Right forelimb (tissue), 1 donor: ENCODE data around the gene ACIN1.
A peak's percentile ranks its signal among the peaks of the same experiment; 100 is the strongest.

Experiments used
- DNase-seq: peaks from one replicate; pipeline ENCODE4 v3.0.0-alpha.2; 2018

ACIN1 gene

DNA sequence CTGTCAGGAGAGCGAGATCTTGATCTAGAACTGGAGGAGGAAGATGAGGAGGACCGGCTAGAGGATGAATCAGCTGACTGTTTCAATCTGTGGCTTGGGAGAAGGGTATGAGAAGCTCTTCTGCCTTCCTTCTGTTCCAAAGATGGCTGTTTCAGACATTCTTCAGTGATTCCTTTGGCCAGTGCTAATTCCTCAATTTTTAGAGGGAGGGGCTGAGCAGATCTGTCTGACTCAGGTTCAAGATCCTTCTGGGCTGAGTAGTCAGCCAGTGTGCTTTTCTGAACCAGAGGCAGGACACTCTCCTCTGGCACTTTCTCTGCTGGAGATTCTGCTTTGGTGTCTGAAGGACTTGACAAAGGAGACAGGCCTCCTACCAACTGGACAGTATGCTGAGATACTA, 15.2 kb downstream of the ACIN1 start:
- no peak for DNase-seq

DNA sequence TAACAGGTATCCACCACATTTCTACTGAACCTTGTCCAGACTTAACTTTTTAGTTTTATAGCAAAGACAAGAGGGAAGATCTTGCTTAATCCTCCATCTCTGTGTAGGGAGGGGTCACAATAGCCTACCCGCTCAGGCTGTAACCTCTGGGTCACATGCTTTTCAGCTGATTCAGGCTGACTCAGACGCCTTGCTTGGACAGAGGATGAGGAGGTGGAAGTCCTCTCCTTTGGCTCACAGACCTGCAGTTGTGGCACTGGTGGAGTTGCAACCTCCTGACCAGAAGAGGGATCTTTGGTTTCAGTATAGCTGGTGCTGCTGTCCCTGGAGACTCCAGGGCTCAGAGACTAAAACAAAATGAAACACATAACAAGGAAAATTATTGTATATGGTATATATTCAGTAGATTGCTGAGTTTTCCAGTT, 16.2 kb downstream of the ACIN1 start:
- DNase-seq, result no peak

DNA sequence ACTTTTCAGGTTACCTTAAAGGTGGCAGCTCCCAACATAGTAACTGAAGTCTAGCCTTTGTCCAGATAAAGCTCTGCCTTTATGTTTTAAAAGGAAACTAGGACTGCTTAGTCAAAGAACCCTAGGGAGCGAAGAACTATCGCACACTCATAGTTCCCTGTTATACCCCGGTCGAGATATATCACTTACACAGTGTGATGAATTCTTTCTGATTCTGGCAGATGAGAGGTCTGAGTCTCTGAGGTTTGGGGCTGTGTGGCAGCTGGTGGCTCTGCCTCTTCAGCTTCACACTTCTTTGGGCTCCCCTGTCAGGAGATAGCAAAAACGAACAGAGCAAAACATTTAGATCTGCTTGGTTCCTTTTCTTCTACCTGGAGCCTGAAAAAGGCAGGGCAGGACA, 17.0 kb downstream of the ACIN1 start:
- DNase-seq, result no peak

DNA sequence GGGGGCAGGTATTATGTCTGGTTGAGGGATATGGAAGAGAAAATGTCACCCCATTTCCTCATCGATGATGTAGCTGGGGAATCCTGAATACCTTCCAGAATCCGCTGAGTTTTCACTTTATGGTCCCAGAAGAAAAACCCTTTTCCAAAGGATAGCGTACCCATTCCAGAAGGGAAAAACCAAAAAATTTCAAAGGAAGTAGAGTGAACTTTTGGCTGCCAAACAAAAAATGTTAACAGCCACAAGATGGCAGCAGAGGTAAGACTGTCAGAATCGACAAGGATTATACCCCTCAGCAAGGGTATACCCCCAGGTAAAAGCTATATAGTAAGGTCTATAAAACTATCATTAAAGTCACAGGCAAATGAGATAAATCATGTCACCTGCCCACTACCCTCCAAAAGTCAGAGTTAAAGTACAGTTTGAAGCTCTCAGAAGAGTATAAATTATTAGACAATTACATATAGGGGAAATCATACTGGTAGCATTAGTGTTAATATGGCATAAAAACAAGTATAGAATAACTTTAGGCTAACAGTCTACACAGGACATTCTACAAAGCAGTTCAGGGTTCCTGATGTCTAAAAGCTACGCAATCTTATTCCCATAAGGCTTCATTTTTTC, 18.0 kb downstream of the ACIN1 start:
- DNase-seq, result no peak

- no peak for DNase-seq
These were observed 20.0 kb downstream of the ACIN1 start for GRCh38 chr14:23074906-23075305.

GRCh38 chr14:23071921-23072539, 22.9 kb downstream of the ACIN1 start:
- DNase-seq, result no peak

DNA sequence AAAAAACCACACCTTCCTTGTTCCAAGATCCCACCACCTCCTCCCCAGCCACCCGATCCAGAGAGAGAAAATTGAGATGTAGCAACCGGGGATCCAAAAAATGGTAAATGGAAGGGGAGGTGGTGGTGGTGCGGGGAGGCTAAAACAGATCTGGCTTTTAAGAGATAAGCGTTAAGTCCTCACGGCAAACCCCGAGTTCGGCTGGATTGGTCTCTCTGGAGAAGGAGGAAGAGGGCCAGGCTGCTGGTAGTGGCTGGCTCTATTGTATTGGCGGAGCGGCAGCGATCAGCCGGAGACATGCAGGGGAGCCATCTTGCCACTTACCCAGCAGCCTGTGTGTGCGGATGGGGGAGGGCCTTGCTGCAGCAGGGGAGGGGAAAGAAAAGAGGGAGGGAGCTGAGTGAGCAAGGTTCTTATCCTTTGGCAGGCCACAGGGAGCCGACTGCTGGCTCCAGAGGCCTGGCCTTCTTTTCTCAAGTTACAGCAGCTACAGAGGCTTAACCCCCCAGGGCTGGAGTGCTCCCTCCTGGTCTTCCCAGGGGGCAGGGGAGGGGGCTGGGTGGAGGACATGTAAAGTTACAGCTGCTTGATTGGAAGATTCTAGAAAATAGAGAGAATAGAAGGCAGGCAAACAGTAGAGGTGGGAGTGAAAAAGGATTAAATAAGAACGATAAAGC, 23.6 kb downstream of the ACIN1 start:
- peak; percentile 89 for DNase-seq

DNA sequence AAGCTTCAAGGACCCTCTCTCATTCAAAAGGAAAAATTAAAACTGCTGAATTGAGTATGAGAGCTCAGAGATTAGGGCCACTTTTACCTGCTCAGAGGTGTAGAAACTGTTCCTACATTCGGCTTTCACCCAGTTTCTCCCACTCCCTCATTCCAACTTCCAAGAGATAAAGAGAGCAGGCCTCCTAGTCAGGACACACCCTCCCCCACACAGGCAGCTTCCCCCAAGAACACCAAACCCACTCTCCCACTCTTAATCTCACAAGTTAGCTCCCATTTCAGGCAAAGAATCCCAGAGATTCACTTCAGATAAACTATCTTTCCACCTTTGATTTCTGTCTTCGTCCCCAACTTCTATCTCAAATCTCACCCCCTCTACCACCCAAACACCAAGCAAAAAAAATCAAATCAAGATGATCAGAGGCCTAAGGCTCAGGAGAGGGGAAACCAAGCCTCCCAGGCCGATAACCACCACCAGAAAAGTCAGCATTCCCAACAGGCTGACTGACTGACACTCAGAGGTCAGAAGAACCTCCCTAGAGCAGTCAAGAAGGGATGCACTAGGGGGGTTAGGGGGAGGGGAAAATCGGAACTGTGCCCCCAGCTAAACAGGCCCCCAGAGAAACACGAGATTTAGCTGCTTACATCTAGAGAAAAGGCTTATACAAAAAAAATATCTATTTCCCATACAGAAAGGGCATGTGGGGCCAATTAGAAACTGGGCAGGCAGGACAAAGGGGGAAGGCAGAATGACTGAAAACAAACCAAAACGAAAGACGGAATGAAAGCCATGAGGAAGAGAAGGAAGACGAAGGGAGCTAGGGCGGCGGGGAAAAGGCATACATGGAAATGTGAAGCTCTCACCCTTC, 24.4 kb downstream of the ACIN1 start:
- no peak for DNase-seq

DNA sequence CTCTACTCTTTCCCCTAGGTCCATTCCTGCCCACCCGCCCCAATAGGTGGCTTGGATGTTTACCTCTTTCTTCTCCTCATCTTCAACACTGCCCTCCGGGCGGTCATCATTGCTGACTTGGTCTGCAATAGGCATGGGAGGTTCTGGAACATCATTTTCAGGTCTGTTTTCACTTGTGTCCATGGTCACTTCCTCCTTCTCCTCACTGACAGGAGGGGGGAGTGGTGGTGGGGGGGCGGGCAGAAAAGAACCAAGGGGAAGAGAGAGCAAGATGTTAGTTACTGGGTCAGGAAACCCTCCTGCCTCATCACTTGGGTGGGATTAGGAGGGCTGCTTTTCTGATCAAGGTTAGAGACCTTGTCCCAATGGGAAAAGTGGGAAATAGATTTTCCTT, 25.5 kb downstream of the ACIN1 start:
- no peak for DNase-seq

DNA sequence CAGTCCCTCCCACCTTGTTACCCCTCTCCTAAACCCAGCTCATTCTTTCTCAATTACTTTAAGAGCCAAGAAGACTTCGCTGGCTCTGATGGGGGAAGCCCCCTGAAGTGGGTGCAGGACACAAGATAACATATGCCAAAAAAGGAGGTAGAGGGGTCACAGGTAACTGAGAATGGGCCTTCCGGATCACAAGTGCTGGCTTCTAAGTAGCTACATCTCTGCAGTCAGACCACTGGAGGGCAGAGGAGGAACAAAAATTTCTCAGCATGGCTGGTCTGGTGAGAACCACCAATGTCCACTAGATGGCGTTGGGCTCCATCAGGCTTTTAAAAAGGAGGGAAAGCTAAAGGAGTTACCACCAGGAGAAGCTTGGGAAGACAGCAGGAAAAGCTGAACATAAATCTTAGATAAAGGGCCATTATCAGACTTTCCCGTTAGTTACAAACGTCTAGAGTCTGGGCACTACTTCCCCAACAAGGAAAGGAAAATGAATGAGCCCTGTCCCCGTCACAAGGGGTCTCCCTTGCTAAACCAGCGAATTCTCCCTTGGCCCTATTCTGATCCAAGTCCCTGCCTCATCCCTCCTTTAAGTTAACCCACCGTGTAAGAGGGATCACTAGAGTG, 26.0 kb downstream of the ACIN1 start:
- peak; percentile 87 for DNase-seq

DNA sequence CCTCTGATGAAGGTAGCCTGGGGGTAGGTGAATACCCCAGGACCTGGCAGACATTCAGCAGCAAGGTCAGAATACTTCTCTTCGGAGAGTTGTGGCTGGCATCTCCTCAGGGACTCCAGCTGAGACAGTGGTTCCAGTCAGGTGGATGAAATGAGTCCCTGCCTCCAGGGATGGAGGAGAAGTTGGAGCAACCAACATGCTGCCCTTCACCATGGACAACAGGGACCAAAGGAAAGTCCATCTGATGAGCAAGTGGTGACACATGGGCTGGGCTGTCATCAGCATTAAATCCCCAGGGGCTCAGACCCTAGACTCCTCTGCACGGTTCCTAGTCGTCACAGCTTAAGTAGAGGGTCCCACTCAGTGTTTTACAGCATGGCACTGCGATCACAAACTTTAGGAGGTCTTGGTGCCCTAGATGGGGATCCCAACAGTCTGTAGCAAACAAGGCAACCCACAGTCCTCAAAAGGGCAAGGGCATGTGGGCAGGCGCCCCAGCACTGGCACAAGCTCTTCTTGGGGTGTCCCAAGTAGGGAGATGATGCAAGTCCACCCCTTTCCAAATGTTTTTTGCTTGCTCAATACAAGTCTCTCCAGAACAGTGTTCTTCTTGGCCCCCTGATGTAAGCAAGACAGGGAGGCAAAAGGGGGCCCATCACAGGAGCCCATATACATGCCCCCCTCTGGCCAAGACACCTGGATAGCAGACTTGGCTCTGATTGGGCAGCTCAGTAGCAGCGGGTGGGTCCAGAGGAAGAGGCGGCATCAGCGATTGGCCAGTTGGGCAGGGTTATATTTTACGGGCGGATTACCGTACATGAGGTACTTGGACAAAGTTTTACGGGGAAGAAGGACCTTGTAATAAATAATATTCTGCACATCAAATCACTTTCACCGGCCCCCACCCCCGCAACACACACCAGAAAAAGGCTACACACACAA, 26.8 kb downstream of the ACIN1 start:
- no peak for DNase-seq

GRCh38 chr14:23066855-23067744, 27.8 kb downstream of the ACIN1 start:
- no peak for DNase-seq

GRCh38 chr14:23066368-23066767, 28.6 kb downstream of the ACIN1 start:
- no peak for DNase-seq

DNA sequence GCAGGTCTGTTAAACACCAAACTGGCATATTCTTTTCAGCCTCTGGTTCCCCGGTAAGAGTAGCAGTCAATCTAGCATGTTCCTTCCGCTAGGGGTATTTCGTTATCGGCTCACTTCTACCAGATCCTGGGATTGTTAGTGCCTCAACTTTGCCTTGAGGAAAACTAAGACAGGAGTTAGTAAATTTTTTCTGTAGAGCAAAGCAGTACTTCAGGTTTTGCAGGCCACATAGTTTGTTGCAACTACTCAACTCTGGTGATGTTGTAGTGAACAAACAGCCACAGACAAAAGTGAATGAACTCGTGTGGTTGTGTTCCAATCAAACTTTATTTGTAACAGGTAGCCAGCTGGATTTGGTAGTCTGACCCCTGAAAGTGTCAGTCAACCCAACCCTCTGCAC, 31.3 kb downstream of the ACIN1 start:
- no peak for DNase-seq

DNA sequence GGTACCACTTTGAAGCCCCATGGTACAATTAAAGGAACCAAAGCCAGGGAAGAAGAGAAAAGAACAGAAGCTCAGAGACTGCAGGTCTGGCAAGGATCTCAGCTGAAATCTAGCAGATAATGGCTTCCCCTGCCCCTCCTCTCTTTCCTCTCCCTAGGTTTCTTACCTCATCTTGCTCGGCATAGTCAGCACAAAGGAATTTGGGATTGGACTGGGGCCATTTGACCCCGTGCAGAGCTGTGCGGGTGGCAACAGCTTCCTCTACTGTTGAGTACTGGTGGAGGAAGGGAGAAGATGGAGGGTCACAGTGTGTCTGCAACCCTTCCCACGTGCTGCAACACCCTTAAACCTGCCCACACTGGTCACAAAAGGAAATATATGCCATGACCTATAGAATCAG, 32.9 kb downstream of the ACIN1 start:
- no peak for DNase-seq

DNA sequence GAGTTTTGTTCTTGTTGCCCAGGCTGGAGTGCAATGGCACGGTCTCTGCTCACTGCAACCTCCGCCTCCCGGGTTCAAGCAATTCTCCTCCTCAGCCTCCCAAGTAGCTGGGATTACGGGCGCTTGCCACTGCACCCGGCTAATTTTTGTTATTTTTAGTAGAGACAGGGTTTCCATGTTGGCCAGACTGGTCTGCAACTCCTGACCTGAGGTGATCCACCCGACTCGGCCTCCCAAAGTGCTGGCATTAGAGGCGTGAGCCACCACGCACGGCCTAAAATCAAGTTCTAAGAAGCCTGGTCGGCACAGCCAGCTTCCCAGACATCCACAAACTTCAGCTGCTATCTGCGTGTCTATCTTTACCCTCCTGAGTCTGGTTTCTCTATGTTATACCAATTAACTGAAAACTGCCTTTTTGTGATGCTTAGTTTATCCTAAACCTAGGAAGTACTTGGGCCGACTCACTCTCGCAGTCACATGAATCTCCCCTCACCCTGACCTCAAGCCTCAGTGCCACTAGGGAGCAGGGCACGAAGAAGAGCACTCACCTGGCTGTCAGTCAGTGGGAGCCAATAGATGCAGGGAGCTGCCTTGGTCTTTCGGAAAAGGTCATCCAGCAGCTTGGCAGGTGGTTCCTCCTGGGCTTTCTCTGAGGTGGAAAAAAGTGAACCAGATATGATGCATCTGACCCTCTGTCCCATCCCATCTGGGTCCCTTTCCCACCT, 34.2 kb downstream of the ACIN1 start:
- no peak for DNase-seq

DNA sequence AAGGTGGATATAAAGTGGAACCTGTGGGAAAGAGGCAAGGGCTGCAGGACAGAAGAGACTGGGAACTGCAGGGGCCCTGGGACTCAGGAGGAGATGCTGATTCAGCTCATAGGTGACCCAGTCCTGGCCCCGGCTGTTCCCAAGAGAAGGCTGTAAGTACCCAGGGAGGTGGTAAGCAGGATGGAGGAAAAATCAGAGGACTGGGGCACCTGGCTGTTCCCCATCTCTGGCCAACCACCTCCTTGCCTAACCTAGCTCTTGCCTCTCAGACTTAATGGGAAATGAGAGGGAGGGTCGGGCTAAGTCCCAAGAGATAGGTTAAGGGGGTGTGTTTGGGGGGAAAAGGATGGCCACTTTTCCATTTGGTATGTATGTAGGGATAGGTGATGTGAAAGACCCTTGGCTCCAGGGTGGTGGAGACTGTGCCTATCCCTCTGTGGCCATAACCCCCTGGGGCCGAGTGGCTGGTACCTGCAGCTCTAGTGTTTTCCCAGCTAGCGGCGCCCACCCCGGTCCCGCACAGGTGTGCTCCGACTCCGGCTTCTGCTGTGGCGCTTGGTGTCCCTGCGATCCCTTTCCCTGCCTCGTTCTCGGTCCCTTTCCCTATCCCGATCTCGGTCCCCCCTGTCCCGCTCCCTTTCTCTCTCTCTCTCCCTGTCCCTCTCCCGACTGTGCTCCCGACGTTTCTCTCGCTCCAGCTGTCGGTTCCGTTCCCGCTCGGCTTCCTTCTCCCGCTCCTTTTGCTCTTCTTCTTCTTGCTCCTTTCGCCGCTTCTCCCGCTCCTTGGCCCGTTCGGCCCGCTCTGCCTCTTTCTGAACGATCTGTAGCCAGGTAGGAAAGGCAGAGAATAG, 36.1 kb downstream of the ACIN1 start:
- peak; percentile 39 for DNase-seq

- peak; percentile 96 for DNase-seq
These were observed 36.9 kb downstream of the ACIN1 start for GRCh38 chr14:23057757-23058653.
